ENCODE measurements around the gene RBM4. TPM values are rescaled to one million over a fixed set of nuclear protein-coding genes. Genes with fewer than 3 reads are reported as not detected.
"Not testable (repeated sequence)": the region's sequence is repeated elsewhere in the genome, so short reads cannot be mapped to it uniquely, and the experiment has no call there.

The RBM4 gene, protein sequence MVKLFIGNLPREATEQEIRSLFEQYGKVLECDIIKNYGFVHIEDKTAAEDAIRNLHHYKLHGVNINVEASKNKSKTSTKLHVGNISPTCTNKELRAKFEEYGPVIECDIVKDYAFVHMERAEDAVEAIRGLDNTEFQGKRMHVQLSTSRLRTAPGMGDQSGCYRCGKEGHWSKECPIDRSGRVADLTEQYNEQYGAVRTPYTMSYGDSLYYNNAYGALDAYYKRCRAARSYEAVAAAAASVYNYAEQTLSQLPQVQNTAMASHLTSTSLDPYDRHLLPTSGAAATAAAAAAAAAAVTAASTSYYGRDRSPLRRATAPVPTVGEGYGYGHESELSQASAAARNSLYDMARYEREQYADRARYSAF
- 172 and 206 TPM in 2 replicates for total RNA-seq (ENCODE audit: low replicate concordance)

DNA sequence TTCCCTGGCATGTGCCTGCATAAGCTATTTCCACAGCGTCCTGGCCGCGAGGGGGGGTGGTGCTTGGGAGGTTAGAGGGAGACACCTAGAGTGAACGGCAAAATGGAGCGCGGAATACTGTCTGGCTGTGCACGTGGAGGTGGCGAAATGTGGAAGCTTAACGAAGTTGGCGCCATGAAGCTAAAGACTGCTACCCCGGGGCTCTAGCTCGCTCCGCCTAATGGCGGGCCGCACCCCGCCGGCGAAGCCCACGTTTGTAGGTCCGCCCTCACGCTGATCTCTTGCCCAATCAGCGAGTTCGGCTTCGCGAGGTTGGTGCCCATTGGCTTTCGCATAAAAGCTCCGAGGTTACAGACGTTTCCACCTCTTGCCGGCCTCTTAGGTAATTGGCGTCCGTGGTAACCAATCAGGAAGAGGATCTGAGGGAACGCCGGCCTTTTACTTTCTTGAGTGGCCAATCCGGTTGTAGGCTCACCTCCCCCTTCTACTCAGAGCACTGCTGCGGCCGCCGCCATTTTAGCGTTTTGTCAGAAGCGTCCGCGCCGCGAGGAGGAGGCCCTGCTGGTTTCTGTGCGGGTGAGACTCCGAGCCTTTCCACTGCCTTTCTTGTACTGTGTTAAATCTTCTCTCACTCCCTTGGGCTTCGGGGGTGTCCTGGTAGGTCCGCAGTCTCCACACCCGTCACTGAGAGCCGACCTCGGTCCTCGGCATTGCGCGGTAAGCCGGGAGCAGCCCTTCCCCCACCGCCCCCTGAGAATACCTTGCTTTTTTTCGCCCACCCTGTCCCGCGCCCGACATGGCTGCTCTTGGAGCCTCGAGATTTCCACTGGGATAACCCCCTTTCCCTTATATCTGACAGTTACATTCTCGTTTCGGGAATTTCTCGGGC is at the start of gene RBM4:
RBM4 (plus strand) TSS at position 527 of the 889 bp plus-strand sequence. CDS start 1,009 bp downstream, outside the sequence.
- Histone ChIP-seq H3F3A (ENCODE audit: low read depth) (peaks cover 59% of the 10 kb centered on the region), H3K36me3 (peaks cover 23% of the 10 kb centered on the region), H3K27me3 (no peaks in the 10 kb centered on the region), H2AFZ (replicated peaks) (no peak within 1 kb of the TSS), H3K79me2 (ENCODE audit: low read depth) (peaks cover 95% of the 10 kb centered on the region), H3K27ac (peak within 1 kb of the TSS; percentile 95), H3K4me1 (peaks cover 46% of the 10 kb centered on the region), H3K9ac (peak within 1 kb of the TSS; percentile 92), H3K9me3 (ENCODE audit: low read depth) (no peaks in the 10 kb centered on the region), H3K4me3 (peak within 1 kb of the TSS; percentile 77), H4K20me1 (ENCODE audit: low read depth) (peaks cover 46% of the 10 kb centered on the region), H3K4me2 (peak within 1 kb of the TSS; percentile 84)
- DNase-seq (ENCODE audit: low spot score) = peak; percentile 100
- Mint-ChIP-seq H3K27me3 (ENCODE audit: insufficient read depth, low read depth) (peaks cover 14% of the 10 kb centered on the region), H3K4me3 (peak within 1 kb of the TSS; percentile 100), H3K9me3 (no peaks in the 10 kb centered on the region), H3K4me1 (peaks cover 64% of the 10 kb centered on the region), H3K36me3 (peaks cover 36% of the 10 kb centered on the region), H3K27ac (peak within 1 kb of the TSS; percentile 99)
- no peak for TF ChIP-seq EZH2phosphoT487 (IDR thresholded peaks at IDR 0.05)
- TF ChIP-seq, protein P1, sequence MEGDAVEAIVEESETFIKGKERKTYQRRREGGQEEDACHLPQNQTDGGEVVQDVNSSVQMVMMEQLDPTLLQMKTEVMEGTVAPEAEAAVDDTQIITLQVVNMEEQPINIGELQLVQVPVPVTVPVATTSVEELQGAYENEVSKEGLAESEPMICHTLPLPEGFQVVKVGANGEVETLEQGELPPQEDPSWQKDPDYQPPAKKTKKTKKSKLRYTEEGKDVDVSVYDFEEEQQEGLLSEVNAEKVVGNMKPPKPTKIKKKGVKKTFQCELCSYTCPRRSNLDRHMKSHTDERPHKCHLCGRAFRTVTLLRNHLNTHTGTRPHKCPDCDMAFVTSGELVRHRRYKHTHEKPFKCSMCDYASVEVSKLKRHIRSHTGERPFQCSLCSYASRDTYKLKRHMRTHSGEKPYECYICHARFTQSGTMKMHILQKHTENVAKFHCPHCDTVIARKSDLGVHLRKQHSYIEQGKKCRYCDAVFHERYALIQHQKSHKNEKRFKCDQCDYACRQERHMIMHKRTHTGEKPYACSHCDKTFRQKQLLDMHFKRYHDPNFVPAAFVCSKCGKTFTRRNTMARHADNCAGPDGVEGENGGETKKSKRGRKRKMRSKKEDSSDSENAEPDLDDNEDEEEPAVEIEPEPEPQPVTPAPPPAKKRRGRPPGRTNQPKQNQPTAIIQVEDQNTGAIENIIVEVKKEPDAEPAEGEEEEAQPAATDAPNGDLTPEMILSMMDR (IDR thresholded peaks at IDR 0.05) = peak; percentile 12

DNA sequence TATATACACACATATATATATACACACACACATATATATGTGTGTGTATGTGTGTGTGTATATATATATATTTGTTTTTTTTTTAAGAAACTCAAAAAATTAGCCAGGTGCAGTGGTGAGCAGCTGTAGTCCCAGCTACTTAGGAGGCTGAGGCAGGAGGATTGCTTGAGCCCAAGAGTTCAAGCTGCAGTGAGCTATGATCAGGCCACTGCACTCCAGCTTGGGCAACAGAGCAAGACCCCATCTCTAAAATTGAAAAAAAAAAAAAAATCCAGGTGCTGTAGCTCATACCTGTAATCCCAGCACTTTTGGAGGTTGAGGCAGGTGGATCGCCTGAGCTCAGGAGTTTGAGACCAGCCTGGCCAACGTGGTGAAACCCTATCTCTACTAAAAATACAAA is 49.2 kb upstream of the RBM4 start:
- not testable (repeated sequence) for H3K9me3 ChIP-seq (ENCODE audit: low read depth); H3K9ac ChIP-seq; H3K4me3 ChIP-seq; DNase-seq (ENCODE audit: low spot score); H3K27ac ChIP-seq; H3K4me1 ChIP-seq; H3K27me3 ChIP-seq; H3K27ac Mint-ChIP-seq; H3K4me2 ChIP-seq; H2AFZ ChIP-seq (replicated peaks); H3K4me3 Mint-ChIP-seq; H3K36me3 ChIP-seq; H3K36me3 Mint-ChIP-seq; H4K20me1 ChIP-seq (ENCODE audit: low read depth); H3F3A ChIP-seq (ENCODE audit: low read depth)
- Mint-ChIP-seq H3K27me3 (ENCODE audit: insufficient read depth, low read depth) (peaks cover 12% of the 10 kb centered on the region), H3K9me3 (peaks cover 43% of the 10 kb centered on the region), H3K4me1 (peaks cover 11% of the 10 kb centered on the region)
- peaks cover 12% of the 10 kb centered on the region for H3K79me2 ChIP-seq (ENCODE audit: low read depth)

DNA sequence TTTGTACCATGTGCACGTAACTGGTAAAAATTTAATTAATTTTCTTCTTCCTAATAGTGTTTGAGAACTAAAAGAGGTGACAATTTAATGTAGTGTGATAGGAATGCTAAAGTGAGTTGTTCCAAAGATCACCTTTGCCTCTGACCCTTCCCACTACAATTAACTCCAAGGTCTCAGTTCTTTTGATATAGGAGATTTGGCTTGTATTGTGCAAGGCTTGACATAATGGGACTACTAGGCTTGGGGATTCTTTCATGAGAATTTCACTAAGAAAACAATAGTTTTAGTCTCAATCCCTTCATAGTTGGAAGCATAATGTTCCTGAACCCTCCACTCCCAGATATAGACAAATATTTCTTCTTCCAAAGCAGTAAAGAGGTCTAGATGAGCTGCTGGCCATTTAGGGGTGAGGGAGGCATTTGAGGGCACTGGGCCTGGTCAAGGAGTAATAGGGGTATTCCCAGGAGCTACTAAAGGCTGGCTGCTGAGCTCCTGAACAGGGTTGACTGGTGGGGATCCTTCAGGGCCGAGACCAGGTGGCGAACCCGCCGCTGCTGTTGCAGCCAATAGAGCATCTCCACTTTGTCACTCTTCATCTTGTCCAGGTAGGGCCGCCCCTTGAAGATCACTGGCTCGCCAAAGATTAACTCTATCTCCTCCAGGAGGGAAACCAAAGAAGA is 48.4 kb upstream of the RBM4 start:
- Histone ChIP-seq H3K4me2 (no peak overlapping the region), H3K79me2 (ENCODE audit: low read depth) (peaks cover 13% of the 10 kb centered on the region), H3K27ac (no peak overlapping the region), H3K36me3 (no peaks in the 10 kb centered on the region), H2AFZ (replicated peaks) (no peak overlapping the region), H3F3A (ENCODE audit: low read depth) (peaks cover 10% of the 10 kb centered on the region), H3K9ac (no peak overlapping the region), H3K4me3 (no peak overlapping the region), H3K9me3 (ENCODE audit: low read depth) (no peaks in the 10 kb centered on the region), H4K20me1 (ENCODE audit: low read depth) (no peaks in the 10 kb centered on the region), H3K4me1 (peaks cover 6% of the 10 kb centered on the region), H3K27me3 (no peaks in the 10 kb centered on the region)
- no peak for DNase-seq (ENCODE audit: low spot score)
- Mint-ChIP-seq H3K27ac (no peak overlapping the region), H3K27me3 (ENCODE audit: insufficient read depth, low read depth) (peaks cover 12% of the 10 kb centered on the region), H3K4me3 (no peak overlapping the region), H3K4me1 (peaks cover 16% of the 10 kb centered on the region), H3K9me3 (peaks cover 40% of the 10 kb centered on the region), H3K36me3 (peaks cover 7% of the 10 kb centered on the region)
- no peak for TF ChIP-seq EZH2phosphoT487 (IDR thresholded peaks at IDR 0.05)
- TF ChIP-seq EZH2 (IDR thresholded peaks at IDR 0.05) = no peak
- TF ChIP-seq, protein P1 (IDR thresholded peaks at IDR 0.05) = no peak

Data from neural progenitor cell (in vitro differentiated cells).